Mucosa of descending colon (tissue), 3 donors: ENCODE results near the gene AVEN. TPM values are rescaled to one million over a fixed set of nuclear protein-coding genes. Genes with fewer than 3 reads are reported as not detected.

ENCODE experiments used
- ATAC-seq: fragments of 200-7000 bp; cut with Tn5 transposase; one replicate; pipeline ENCODE4 v1.9.1; 2020; ENCODE audit warnings: mild to moderate bottlenecking, moderate library complexity
- DNase-seq, 3 donors: peaks; one replicate each; pipeline ENCODE4 v3.0.0-alpha.2; 2020
- H3K36me3 ChIP-seq: fragments of 200-600 bp; one replicate; pipeline ENCODE4 v1.8.0; 2021; ENCODE audit warnings: low read depth, mild to moderate bottlenecking
- H3K4me1 ChIP-seq: fragments of 200-600 bp; one replicate; pipeline ENCODE4 v1.8.0; 2021; ENCODE audit warnings: low read depth, mild to moderate bottlenecking
- H3K4me3 ChIP-seq: fragments of 200-600 bp; one replicate; pipeline ENCODE4 v1.8.0; 2021; ENCODE audit warnings: mild to moderate bottlenecking
- H3K9me3 ChIP-seq: fragments of 200-600 bp; one replicate; pipeline ENCODE4 v1.8.0; 2021; ENCODE audit warnings: mild to moderate bottlenecking
- intact Hi-C, 2 donors: fragments of 100-400 bp; cut with DNase I in 1 of 2; cut with micrococcal nuclease in 1 of 2; formaldehyde crosslinking; loops; one replicate each; pipeline versions ENCODE4 v1.11.0 to v1.11.1; 2022; cut with DNase I, micrococcal nuclease
- total RNA-seq, 3 donors: library from RNA; stranded (reverse); fragmentation: NEBNext Ultra II Directional in 2 of 3; extraction: Animal tissue kit (Norgen Biotek cat#: 25700) in 2 of 3; gene quantifications; one replicate each; pipeline versions ENCODE4 v1.2.1 to v1.2.4, GENCODE V29; 2021 to 2023
- TF ChIP-seq, protein P1 (sequence below): fragments of 200-600 bp; IDR thresholded peaks from one replicate; pipeline ENCODE4 v1.8.0; 2022; ENCODE audit warnings: antibody characterized with exemption, mild to moderate bottlenecking
- donor health status: DM: no; HTN: no; CAD: no; lungs with moderate emphysema.
- donor health status: DM: no; HTN: no; CAD: no.
- donor health status: DM: no; HTN: yes; CAD: no.

The AVEN gene
- total RNA-seq, 3 donors from 2014 or later: 9.5 to 16.3 (median 11.9) TPM

DNA sequence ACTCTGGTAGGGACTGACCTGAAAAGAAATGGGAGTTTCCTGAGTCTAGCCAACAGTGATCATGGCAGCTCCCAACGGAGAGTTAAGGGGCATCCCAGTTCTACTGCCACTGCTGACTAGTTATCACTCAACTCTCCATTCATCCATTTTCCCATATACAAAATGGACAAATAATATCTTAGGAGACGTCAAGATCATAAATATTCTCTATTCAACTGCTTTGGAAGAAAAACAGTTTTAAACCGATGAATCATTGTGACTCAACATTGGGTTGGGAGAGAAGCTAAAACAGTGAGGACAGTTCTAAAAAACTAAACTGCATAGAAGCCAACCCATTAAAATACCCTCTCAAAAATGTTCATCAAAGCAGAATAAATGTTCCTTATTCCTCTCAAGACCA, 128.3 kb downstream of the AVEN start:
- no peaks in the 10 kb centered on the region for H3K4me1 ChIP-seq
- no peaks in the 10 kb centered on the region for H3K9me3 ChIP-seq
- no peak overlapping the region for H3K4me3 ChIP-seq
- intact Hi-C loops: no loop called here
- DNase-seq: no peak
- no peaks in the 10 kb centered on the region for H3K36me3 ChIP-seq
- TF ChIP-seq, protein P1, sequence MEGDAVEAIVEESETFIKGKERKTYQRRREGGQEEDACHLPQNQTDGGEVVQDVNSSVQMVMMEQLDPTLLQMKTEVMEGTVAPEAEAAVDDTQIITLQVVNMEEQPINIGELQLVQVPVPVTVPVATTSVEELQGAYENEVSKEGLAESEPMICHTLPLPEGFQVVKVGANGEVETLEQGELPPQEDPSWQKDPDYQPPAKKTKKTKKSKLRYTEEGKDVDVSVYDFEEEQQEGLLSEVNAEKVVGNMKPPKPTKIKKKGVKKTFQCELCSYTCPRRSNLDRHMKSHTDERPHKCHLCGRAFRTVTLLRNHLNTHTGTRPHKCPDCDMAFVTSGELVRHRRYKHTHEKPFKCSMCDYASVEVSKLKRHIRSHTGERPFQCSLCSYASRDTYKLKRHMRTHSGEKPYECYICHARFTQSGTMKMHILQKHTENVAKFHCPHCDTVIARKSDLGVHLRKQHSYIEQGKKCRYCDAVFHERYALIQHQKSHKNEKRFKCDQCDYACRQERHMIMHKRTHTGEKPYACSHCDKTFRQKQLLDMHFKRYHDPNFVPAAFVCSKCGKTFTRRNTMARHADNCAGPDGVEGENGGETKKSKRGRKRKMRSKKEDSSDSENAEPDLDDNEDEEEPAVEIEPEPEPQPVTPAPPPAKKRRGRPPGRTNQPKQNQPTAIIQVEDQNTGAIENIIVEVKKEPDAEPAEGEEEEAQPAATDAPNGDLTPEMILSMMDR: no peak
- ATAC-seq: no peak

DNA sequence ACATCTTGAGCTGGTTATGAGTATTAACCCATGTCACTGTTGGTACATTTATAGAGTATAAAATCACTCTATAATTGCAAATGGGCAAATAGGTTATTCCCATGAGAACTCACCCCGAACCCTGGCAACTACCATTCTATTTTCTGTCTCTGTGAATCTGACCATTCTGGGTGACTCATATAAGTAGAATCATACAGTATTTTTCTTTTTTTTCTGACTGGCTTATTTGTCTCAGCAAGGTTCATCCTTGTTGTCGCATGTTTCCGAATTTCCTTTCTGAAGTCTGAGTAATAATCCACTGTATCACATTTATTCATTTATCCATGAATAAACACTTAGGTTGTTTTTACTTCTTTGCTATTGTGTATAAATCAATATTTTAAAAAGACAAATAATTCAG, 130.6 kb downstream of the AVEN start:
- no peak for DNase-seq
- Histone ChIP-seq H3K4me3 (no peak overlapping the region), H3K9me3 (no peaks in the 10 kb centered on the region), H3K4me1 (no peaks in the 10 kb centered on the region), H3K36me3 (no peaks in the 10 kb centered on the region)
- intact Hi-C loops: no loop called here
- no peak for ATAC-seq
- TF ChIP-seq, protein P1: no peak

DNA sequence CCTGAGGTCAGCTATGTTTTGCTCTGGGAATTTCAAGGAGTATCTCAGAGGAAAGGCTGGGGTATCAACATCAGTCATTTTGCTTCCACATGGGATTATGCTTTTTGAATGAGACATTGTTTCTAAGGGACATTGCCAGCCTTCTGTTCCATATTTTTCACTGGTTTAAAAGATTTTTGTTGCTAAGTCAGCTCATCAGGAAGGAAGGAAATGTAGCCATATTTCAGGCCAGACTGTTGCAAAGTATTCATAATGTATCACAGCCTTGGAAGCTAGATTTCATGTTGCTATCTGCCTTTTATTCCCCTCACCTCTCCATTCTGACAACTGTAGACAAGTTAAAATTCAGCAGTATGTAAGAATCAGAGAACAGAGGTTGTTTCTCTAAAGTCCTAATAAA, 131.7 kb downstream of the AVEN start:
- no peaks in the 10 kb centered on the region for H3K4me1 ChIP-seq
- ATAC-seq (no peak), DNase-seq (no peak)
- no peaks in the 10 kb centered on the region for H3K9me3 ChIP-seq
- no peak overlapping the region for H3K4me3 ChIP-seq
- no peaks in the 10 kb centered on the region for H3K36me3 ChIP-seq
- intact Hi-C loops: no loop called here
- TF ChIP-seq, protein P1: no peak

DNA sequence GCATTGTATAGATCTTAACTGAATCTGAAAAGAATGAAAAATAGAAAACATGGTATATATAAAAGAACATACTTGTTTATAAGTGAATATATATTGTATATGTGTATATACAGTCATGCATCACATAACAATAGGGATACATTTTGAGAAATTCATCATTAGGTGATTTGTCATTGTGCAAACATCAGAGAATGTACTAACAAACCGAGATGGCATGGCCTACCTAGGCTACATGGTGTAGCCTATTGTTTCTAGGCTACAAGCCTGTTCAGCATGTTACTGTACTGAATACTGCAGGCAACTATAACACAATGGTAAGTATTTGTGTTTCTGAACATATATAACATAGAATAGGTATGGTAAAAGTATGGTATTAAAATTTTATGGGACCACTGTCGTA, 135.3 kb downstream of the AVEN start:
- ATAC-seq (no peak), DNase-seq (no peak)
- TF ChIP-seq, protein P1: no peak
- H3K9me3 ChIP-seq: no peaks in the 10 kb centered on the region
- intact Hi-C loops: no loop called here
- H3K4me1 ChIP-seq: no peaks in the 10 kb centered on the region
- H3K4me3 ChIP-seq: no peak overlapping the region
- no peaks in the 10 kb centered on the region for H3K36me3 ChIP-seq

DNA sequence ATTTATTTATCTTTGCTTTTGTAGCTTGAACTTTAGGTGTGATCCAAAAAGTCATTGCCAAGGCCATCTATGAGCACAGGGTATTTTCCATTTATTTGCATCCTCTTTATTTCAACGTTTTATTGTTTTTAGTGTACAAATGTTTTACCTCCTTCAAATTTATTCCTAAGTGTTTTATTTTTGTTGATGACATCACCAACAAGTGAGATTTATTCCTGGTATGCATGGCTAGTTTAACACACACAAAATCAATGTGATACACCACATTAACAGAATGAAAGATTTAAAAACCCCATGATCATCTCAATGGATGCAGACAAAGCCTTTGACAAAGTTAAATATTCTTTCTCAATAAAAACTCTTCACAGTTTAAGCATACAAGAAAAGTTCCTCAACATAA, 137.0 kb downstream of the AVEN start:
- intact Hi-C loops: no loop called here
- Histone ChIP-seq H3K4me1 (no peaks in the 10 kb centered on the region), H3K9me3 (no peaks in the 10 kb centered on the region), H3K4me3 (no peak overlapping the region), H3K36me3 (no peaks in the 10 kb centered on the region)
- TF ChIP-seq, protein P1: no peak
- no peak for ATAC-seq
- no peak for DNase-seq

DNA sequence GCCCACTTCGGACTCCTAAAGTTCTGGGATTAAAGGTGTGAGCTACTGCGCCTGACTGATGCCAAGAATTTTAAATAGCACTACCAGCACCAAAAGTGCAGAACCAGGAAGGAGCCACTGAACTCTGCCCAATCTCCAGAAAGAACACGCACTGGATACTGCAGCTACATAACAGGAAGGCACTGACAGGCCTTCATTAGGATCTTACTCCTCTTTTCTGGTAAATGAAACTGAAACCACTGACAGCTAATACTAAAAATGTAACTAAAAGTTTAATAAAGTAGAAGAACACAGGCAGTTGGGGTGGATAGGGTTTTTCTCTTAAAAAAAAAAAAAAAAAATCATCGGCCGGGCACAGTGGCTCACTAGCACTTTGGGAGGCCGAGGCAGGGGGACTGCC, 144.8 kb downstream of the AVEN start:
- Histone ChIP-seq H3K4me3 (no peak overlapping the region), H3K4me1 (no peaks in the 10 kb centered on the region), H3K36me3 (no peaks in the 10 kb centered on the region), H3K9me3 (no peaks in the 10 kb centered on the region)
- DNase-seq (no peak), ATAC-seq (no peak)
- TF ChIP-seq, protein P1: no peak
- intact Hi-C loops: no loop called here
